GM13976 (cell line): ENCODE measurements around the gene CABLES1.

Source experiments
- DNase-seq: peaks from one replicate; pipeline ENCODE4 v3.0.0; 2012; ENCODE audit warnings: low spot score
- CTCF ChIP-seq: IDR thresholded peaks from 2 replicates; pipeline ENCODE4 v1.5.1; 2012; ENCODE audit warnings: borderline replicate concordance, mild to moderate bottlenecking; ENCODE audit not compliant: insufficient read depth; ENCODE audit errors: extremely low read depth, missing control alignments, control extremely low read depth
- in situ Hi-C: fragments of 300-500 bp; cut with MboI; formaldehyde crosslinking; loops from one replicate; pipeline ENCODE4 v1.12.0; 2022; ENCODE audit warnings: low sequenced_read_pairs, mixed read lengths, inconsistent platforms; ENCODE audit not compliant: unreplicated experiment

Gene CABLES1

GRCh38 chr18:23270986-23271680 is 135.8 kb downstream of the CABLES1 start:
- in situ Hi-C loops: no loop called here
- TF ChIP-seq CTCF: no peak
- no peak for DNase-seq

- in situ Hi-C loops: no loop called here
- no peak for DNase-seq
- TF ChIP-seq CTCF: no peak
These were observed 137.4 kb downstream of the CABLES1 start for GRCh38 chr18:23272498-23273232.

- TF ChIP-seq CTCF: no peak
- no peak for DNase-seq
- in situ Hi-C loops: no loop called here
These were observed 138.2 kb downstream of the CABLES1 start for GRCh38 chr18:23273443-23273966.

GRCh38 chr18:23274638-23275482 is 139.6 kb downstream of the CABLES1 start:
- DNase-seq: no peak
- in situ Hi-C loops: no loop called here
- TF ChIP-seq CTCF: no peak

GRCh38 chr18:23276451-23276850 is 141.2 kb downstream of the CABLES1 start:
- no peak for TF ChIP-seq CTCF
- in situ Hi-C loops: no loop called here
- DNase-seq: no peak

- DNase-seq: no peak
- TF ChIP-seq CTCF: no peak
- in situ Hi-C loops: no loop called here
These were observed 142.1 kb downstream of the CABLES1 start for GRCh38 chr18:23277399-23277798.
